ENCODE measurements around the gene PAX5. TPM values are rescaled to one million over a fixed set of nuclear protein-coding genes. Genes with fewer than 3 reads are reported as not detected.

Gene PAX5
- total RNA-seq, 1 donor from 2014 or later: 0.18 TPM

DNA sequence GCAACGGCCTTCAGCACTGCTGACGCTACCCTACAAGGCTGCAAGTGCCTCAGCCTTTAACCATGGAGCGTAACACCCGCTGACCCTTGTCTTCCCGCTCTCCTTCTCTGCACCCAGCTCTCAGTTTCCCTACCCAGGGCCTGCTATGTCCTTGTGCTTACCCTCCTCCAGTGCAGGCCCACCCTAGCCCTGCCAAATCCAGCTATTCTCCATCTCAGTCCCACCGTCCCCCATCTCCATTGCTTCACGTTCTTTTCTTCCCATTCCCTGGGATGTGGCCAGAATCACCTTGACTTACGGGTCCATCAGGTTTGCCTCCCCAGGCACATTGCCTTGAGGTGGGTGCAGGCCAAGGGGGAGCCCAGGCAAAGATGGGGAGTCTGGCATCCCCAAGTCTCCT is 91.2 kb downstream of the PAX5 start:
- intact Hi-C loops (cut with DNase I): no loop called here
- no peaks in the 10 kb centered on the region for H3K9me3 ChIP-seq
- no peak for DNase-seq
- peaks cover 7% of the 10 kb centered on the region for H3K27me3 ChIP-seq (ENCODE audit: low read depth)
- H3K4me1 ChIP-seq: no peaks in the 10 kb centered on the region
- no peak overlapping the region for H3K4me3 ChIP-seq
- H3K36me3 ChIP-seq: no peaks in the 10 kb centered on the region
- TF ChIP-seq, protein P1, sequence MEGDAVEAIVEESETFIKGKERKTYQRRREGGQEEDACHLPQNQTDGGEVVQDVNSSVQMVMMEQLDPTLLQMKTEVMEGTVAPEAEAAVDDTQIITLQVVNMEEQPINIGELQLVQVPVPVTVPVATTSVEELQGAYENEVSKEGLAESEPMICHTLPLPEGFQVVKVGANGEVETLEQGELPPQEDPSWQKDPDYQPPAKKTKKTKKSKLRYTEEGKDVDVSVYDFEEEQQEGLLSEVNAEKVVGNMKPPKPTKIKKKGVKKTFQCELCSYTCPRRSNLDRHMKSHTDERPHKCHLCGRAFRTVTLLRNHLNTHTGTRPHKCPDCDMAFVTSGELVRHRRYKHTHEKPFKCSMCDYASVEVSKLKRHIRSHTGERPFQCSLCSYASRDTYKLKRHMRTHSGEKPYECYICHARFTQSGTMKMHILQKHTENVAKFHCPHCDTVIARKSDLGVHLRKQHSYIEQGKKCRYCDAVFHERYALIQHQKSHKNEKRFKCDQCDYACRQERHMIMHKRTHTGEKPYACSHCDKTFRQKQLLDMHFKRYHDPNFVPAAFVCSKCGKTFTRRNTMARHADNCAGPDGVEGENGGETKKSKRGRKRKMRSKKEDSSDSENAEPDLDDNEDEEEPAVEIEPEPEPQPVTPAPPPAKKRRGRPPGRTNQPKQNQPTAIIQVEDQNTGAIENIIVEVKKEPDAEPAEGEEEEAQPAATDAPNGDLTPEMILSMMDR (IDR thresholded peaks at IDR 0.05): no peak
- no peak for ATAC-seq
- no peak overlapping the region for H3K27ac ChIP-seq

DNA sequence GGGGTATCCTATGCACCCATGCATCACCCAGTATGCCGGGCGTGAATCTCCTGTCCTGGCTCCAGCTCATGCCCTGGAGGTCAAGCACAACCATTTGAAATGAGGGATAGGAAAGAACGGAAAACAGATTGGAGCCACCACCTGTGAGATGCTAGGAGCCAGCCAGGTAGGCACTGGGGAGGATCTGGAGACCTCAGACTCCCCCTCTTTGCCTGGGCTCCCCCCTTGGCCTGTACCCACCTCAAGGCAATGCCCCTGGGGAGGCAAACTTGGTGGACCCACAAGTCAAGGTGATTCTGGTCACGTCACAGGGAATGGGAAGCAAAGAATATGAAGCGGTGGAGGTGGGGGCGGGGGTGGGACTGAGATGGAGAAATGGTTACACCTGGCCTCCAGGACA is 92.6 kb downstream of the PAX5 start:
- Histone ChIP-seq H3K27ac (no peak overlapping the region), H3K9me3 (no peaks in the 10 kb centered on the region), H3K36me3 (no peaks in the 10 kb centered on the region), H3K4me1 (no peaks in the 10 kb centered on the region), H3K27me3 (ENCODE audit: low read depth) (peaks cover 7% of the 10 kb centered on the region), H3K4me3 (no peak overlapping the region)
- intact Hi-C loops (cut with DNase I): no loop called here
- ATAC-seq (no peak), DNase-seq (no peak)
- TF ChIP-seq, protein P1 (IDR thresholded peaks at IDR 0.05): no peak

DNA sequence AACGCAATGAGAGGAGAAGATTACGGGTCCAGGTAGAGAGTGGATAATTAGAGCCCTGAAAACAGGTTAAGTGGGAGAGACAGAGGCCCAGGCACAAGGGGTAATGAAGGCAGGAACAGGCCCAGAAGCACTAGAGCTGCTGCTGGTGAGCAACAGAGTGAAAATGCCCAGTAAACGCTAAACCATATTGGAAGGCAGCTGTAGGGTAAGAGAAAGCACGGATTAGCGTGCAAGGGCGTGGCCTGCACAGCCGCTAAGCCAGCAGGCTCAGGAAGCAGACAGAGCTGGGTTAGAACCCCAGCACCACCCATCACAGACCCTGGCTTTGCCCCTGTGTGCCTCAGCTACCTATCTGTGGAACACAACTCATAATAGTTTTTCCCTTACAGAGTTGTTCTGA is 93.2 kb downstream of the PAX5 start:
- no peak for ATAC-seq
- H3K36me3 ChIP-seq: no peaks in the 10 kb centered on the region
- no peak overlapping the region for H3K4me3 ChIP-seq
- H3K4me1 ChIP-seq: no peaks in the 10 kb centered on the region
- DNase-seq: no peak
- no peak overlapping the region for H3K27ac ChIP-seq
- no peaks in the 10 kb centered on the region for H3K9me3 ChIP-seq
- intact Hi-C loops (cut with DNase I): no loop called here
- TF ChIP-seq, protein P1 (IDR thresholded peaks at IDR 0.05): no peak
- peaks cover 7% of the 10 kb centered on the region for H3K27me3 ChIP-seq (ENCODE audit: low read depth)

DNA sequence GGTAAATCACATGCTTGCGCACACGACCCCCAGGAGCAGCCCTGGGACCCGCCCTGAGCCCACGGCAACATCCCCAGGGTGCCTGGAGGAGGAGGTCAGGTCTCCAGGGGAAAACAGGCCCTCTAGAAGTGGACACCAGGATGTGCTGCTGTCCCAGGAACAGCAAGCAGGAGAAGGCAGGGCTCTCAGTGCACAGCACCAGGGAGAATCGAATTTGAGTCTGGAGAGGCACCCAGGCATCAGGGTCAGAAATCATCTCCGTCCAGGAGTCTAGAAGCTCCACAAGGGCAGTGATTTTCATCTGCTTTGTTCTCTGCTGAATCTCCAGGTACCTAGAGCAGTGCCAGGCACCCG is 93.6 kb downstream of the PAX5 start:
- Histone ChIP-seq H3K9me3 (no peaks in the 10 kb centered on the region), H3K27me3 (ENCODE audit: low read depth) (peaks cover 7% of the 10 kb centered on the region), H3K27ac (no peak overlapping the region), H3K4me1 (no peaks in the 10 kb centered on the region), H3K4me3 (no peak overlapping the region), H3K36me3 (no peaks in the 10 kb centered on the region)
- TF ChIP-seq, protein P1 (IDR thresholded peaks at IDR 0.05): no peak
- DNase-seq (no peak), ATAC-seq (no peak)
- intact Hi-C loops (cut with DNase I): no loop called here

DNA sequence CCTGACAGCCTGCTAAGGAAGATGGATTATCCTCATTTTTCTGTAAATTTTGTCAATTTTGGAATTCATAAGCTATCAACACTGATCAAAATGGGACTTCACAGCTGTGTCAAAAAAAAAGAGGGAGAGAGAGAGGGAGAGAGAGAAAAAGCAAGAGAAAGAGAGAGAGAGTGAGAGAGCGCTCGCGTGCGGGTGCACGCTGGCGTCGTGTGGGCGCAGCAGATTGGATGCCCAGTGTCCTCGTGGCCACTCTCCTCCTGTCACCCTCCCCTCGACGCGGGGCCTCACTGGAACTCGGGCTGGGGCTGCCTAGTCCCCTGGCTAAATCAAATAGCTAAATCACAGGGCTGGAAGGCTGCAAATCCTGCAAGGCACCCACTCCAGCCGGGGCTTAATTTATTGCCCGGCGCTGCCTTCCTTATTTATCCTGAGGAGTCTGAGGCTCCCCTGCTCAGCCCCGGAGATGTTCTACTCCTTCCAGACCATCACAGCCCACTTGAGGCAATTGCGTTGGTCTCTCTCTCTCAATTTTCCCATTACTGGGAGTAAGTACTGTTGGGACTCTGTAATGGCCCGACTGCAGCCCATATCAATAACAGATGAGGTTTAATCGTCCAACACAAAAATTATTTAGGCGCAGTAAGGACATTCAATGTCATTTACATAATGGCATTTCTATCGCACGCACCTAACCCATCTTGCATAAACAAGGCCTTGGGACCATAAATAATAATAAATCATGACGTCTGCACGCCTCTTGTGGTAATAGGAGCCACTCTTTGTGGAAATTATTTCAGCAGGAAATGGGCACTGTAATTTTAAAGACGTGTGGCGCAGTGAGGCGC is 94.2 kb downstream of the PAX5 start:
- H3K4me1 ChIP-seq: no peaks in the 10 kb centered on the region
- no peaks in the 10 kb centered on the region for H3K36me3 ChIP-seq
- DNase-seq (no peak), ATAC-seq (no peak)
- TF ChIP-seq, protein P1 (IDR thresholded peaks at IDR 0.05): no peak
- H3K27me3 ChIP-seq (ENCODE audit: low read depth): peaks cover 7% of the 10 kb centered on the region
- H3K4me3 ChIP-seq: no peak overlapping the region
- H3K9me3 ChIP-seq: no peaks in the 10 kb centered on the region
- H3K27ac ChIP-seq: no peak overlapping the region
- intact Hi-C loops (cut with DNase I): no loop called here

All from lower lobe of right lung (tissue), 2 donors.